ENCODE data around the gene ECT2.
"Not testable (repeated sequence)": the region's sequence is repeated elsewhere in the genome, so short reads cannot be mapped to it uniquely, and the experiment has no call there.

The ECT2 gene

GRCh38 chr3:172750368-172751174, at the start of gene ECT2:
Gene ECT2 (plus strand): TSS chr3:172750726. CDS start chr3:172754531, 3,805 bp downstream.
- peak; percentile 96 to 97 for DNase-seq

GRCh38 chr3:172700936-172701455, 49.5 kb upstream of the ECT2 start:
- no peak for DNase-seq

- no peak for DNase-seq
Observed at GRCh38 chr3:172701751-172702150, 48.8 kb upstream of the ECT2 start.

GRCh38 chr3:172702256-172702655, 48.3 kb upstream of the ECT2 start:
- DNase-seq = no peak

GRCh38 chr3:172702731-172703130, 47.8 kb upstream of the ECT2 start:
- DNase-seq = not testable (repeated sequence)

- DNase-seq = no peak
Observed at GRCh38 chr3:172704001-172704400, 46.5 kb upstream of the ECT2 start.

GRCh38 chr3:172705170-172705569, 45.4 kb upstream of the ECT2 start:
- no peak for DNase-seq

GRCh38 chr3:172707030-172707429, 43.5 kb upstream of the ECT2 start:
- no peak for DNase-seq

GRCh38 chr3:172707967-172708366, 42.6 kb upstream of the ECT2 start:
- no peak for DNase-seq

GRCh38 chr3:172708921-172709773, 41.4 kb upstream of the ECT2 start:
- DNase-seq = no peak

GRCh38 chr3:172709774-172710663, 40.5 kb upstream of the ECT2 start:
- peak in 1 of 2 experiments; percentile 1 for DNase-seq

- peak; percentile 52 to 53 for DNase-seq
Observed at GRCh38 chr3:172710664-172711453, 39.7 kb upstream of the ECT2 start, which contains the start of gene NCEH1. Gene NCEH1 (minus strand): TSS chr3:172711067. CDS start chr3:172710984, 83 bp downstream.

- DNase-seq = no peak
Observed at GRCh38 chr3:172711454-172711795, 39.1 kb upstream of the ECT2 start.

- no peak for DNase-seq
Observed at GRCh38 chr3:172713316-172713715, 37.2 kb upstream of the ECT2 start.

GRCh38 chr3:172716476-172716875, 34.0 kb upstream of the ECT2 start:
- DNase-seq = no peak

GRCh38 chr3:172717493-172718088, 32.9 kb upstream of the ECT2 start:
- no peak for DNase-seq

GRCh38 chr3:172722536-172723040, 27.9 kb upstream of the ECT2 start:
- not testable (repeated sequence) for DNase-seq

GRCh38 chr3:172726380-172726779, 24.1 kb upstream of the ECT2 start:
- no peak for DNase-seq

- no peak for DNase-seq
Observed at GRCh38 chr3:172735014-172735413, 15.5 kb upstream of the ECT2 start.

GRCh38 chr3:172739462-172739861, 11.1 kb upstream of the ECT2 start:
- DNase-seq = no peak

GRCh38 chr3:172746475-172746874, 4.1 kb upstream of the ECT2 start:
- DNase-seq = no peak

Data from activated CD4-positive, alpha-beta T cell treated with anti-CD3 and anti-CD28 coated beads, Interleukin-2, amount 50 U/mL, for 4 hours (primary cell).